RCC 7860 (cell line): ENCODE measurements around the gene MC3R.
"Not testable (repeated sequence)": the region's sequence is repeated elsewhere in the genome, so short reads cannot be mapped to it uniquely, and the experiment has no call there.

Source experiments
- DNase-seq: peaks from one replicate; pipeline ENCODE4 v3.0.0-alpha.2; 2015; ENCODE audit warnings: low spot score
- FAIRE-seq: peaks from 2 replicates; lab custom pipeline; 2012; peaks lifted over from hg19 to GRCh38; lab: Jason Lieb, UNC

MC3R gene

GRCh38 chr20:56247954-56248782 lies at the start of gene MC3R:
TSS of gene MC3R (plus strand) at chr20:56248732. CDS start at chr20:56248844, 112 bp downstream.
- FAIRE-seq (no peak), DNase-seq (peak; percentile 16)

DNA sequence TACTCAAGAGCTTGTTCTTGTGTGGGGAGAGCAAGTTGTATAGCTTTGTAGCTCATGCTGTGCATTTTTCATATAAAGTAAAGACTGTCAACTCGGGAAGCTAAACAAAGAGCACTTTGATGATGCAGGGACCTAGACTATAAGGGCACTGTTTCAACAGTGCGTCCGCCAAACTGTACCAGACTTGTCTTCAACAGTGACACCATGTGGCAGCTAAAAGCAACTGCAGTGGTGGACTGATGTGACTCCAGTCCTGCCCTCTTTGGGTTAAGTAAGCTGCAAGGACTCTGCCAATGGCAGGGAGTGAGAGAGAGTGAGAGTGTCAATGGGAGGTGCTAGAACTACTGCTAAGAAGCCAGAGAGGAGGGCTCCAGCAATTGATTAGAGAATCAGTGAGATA lies 48.1 kb upstream of the MC3R start:
- DNase-seq: no peak
- FAIRE-seq: no peak

- peak; percentile 18 for DNase-seq
- FAIRE-seq: no peak
Measured at GRCh38 chr20:56202493-56203077, 45.9 kb upstream of the MC3R start.

DNA sequence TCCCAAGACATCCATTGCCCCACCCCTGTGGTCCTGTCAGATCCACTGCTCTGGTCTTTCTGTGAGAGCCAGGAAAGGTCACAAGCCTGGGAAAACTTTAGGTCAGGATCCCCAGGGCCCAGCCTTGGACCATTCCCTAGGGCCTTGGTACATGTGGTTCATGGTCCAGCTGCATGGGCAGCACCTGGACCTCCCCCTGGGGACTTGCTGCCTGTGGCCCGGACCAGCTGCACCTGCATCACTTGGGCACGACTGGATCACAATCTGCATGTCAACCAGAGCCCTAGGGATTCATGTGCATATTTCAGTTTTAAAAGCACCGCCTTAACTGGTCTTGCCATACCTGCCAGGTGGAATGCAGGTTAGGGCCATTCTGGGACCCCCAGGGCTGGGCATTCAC lies 44.3 kb upstream of the MC3R start:
- no peak for DNase-seq
- no peak for FAIRE-seq

DNA sequence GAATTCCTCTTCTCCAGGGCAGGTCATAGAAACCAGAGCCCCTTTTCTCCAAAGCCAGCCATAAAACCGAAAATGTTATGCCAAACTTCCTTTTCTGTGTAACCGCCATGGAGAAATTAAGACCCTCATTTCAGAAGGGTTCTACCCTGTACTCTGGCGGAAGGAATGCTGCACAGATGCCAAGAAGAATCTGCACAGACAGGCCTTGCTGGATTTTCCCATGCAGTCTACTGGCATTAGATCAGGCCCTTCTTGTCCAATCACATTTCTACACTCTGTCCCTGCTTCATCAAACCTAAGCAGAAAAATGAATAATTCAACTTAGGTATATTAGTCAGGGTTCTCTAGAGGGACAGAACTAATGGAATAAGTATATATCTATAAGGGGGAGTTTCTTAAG lies 43.2 kb upstream of the MC3R start:
- DNase-seq (no peak), FAIRE-seq (no peak)

DNA sequence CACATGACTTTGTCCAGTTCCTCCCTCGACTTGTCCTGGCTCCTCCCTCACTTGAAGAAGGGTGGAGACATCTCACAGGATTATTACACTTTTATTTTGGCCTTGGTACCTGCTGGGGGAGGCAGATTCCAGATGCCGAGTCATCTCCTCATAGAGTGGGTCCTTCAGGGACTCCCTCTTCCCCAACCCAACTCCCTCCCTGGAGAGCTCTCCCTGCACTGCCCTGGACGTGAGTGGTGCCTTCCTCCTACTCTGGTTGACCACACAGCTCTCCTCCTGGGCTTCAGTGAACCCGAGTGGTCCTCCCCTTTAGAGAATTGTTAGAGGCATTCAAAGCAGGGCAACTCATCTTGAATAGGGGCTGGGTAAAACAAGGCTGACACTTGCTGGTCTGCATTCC lies 40.9 kb upstream of the MC3R start:
- no peak for DNase-seq
- no peak for FAIRE-seq

DNA sequence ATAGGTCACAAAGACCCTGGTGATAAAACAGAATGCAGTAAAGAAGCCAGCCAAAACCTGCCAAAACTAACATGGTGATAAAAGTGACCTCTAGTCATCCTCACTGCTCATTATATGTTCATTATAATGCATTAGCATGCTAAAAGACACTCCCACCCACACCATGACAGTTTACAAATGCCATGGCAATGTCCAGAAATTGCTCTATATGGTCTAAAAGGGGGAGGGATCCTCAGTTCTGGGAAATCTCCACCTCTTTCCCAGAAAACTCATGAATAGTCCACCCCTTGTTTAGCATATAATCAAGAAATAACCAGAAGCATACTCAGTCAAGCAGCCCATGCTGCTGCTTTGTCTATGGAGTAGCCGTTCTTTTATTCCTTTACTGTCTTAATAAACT lies 40.4 kb upstream of the MC3R start:
- no peak for FAIRE-seq
- no peak for DNase-seq

- no peak for DNase-seq
- no peak for FAIRE-seq
Measured at GRCh38 chr20:56211051-56211450, 37.5 kb upstream of the MC3R start.

DNA sequence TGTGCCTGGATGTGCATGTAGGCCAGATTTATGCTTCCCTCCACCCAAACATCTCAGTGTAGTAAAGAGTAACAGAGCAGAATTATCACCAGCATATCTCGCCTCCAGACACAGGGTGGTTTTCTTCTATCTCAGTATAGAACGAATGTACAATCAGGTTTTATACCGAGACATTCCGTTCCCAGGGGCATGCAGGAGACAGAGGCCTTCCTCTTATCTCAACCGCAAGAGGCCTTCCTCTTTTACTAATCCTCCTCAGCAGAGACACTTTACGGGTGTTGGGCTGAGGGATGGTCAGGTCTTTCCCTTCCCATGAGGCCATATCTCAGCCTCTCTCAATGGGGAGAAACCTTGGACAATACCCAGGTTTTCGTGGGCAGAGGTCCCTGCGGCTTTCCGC lies 36.4 kb upstream of the MC3R start:
- no peak for DNase-seq
- FAIRE-seq: no peak

DNA sequence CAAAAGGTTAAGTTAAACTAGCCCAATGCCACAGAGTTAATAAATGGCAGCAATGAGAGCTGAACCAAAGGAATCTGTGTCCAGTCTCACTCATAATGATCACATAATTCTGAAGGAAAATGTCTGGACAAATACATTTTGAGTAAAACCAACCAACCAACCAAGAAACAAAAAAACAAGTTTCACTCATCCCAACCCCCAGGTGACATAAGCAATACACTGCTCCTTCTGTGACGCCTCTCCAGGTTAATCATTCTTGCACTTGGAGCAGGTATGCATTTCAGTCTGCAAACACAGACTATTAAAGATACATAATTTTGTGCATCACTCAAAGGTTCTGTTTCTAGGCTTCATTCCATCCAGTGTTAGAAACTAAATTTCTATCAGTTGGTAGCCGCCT lies 35.2 kb upstream of the MC3R start:
- no peak for FAIRE-seq
- no peak for DNase-seq

GRCh38 chr20:56215115-56215514 lies 33.4 kb upstream of the MC3R start:
- no peak for DNase-seq
- FAIRE-seq: no peak

- DNase-seq (no peak), FAIRE-seq (no peak)
Measured at GRCh38 chr20:56217829-56218228, 30.7 kb upstream of the MC3R start.

DNA sequence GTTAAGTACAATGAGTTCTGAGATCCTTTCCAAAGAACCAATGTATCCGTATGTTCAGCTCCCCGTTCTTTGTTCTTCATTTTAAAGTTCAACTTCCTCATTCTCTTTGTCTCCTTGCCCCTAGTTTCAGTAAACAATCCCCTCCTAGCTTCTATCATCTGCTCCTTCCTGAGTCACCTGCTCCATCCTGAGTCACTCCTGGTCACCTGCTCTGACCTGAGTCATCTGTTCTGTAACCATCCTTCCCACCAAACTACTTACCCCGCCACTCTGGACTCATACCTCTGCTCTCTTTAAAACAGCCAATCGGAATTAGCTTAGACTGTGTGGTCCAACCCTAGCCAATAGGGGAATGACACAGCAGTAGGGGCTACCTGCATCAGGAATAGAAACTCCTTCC lies 27.3 kb upstream of the MC3R start:
- not testable (repeated sequence) for DNase-seq, FAIRE-seq

- no peak for DNase-seq
- FAIRE-seq: no peak
Measured at GRCh38 chr20:56222201-56222600, 26.3 kb upstream of the MC3R start.

GRCh38 chr20:56222945-56223344 lies 25.6 kb upstream of the MC3R start:
- no peak for FAIRE-seq
- no peak for DNase-seq

- FAIRE-seq: no peak
- no peak for DNase-seq
Measured at GRCh38 chr20:56223352-56223751, 25.2 kb upstream of the MC3R start.

- FAIRE-seq (no peak), DNase-seq (no peak)
Measured at GRCh38 chr20:56228021-56228420, 20.5 kb upstream of the MC3R start.

DNA sequence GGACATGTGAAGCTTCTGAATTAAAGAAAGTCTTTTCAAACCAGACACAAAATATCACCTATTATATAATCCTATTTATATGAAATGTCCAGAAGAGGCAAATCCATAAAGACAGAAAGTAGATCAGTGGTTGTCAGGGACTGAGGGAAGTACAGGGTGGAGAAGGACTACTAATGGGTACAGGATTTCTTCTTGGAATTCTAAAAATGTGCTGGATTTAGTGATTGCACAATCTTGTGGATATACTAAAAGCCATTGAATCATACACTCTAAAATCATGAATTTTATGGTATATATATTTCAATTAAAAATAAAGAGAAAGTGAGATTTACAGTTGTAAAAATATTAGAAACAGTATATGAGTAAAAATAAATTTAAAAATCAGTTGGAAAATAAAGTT lies 18.7 kb upstream of the MC3R start:
- FAIRE-seq (no peak), DNase-seq (no peak)

DNA sequence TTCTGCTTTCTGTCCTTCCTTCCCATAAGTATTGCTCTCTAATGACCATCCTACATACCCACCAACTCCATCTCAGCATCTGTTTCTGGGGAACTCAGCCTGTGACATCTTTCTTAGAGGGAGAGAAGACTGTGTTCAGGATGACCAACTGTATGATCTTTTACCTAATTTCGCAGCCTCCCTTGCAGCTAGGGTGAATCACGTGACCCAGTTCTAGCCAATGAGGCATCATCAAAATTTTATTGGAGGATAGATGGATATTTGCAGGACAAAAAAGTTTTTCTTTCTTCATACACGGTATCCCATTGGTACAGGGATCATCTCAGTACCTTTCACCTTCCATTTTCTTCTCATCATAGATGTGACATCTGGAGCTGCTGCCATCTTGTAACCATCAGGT lies 14.4 kb upstream of the MC3R start:
- DNase-seq (no peak), FAIRE-seq (no peak)

- DNase-seq: no peak
- no peak for FAIRE-seq
Measured at GRCh38 chr20:56237335-56237734, 11.2 kb upstream of the MC3R start.

DNA sequence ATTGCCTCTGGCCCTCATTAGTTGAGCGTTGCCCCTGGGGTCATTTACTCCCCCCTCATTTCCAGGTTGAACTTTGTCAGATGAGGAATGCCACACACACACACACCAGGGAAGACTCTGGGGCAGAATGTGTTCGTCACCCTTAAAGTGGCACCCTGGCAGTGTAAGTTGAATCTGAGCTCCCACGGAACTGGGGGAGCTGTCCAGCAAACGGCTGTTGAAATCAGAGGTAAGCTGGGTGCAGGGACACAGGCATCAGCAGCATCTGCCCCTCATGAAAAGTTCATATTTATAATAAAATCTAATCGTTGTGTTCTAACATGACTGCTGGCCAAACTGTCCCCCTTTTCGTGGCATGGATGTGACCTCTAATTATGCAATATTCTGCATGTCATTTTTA lies 4.3 kb upstream of the MC3R start:
- DNase-seq: no peak
- FAIRE-seq: no peak

- peak; percentile 26 for DNase-seq
- FAIRE-seq: no peak
Measured at GRCh38 chr20:56245761-56246160, 2.8 kb upstream of the MC3R start.
